ENCODE data around the gene TCEANC2.

Gene TCEANC2

DNA sequence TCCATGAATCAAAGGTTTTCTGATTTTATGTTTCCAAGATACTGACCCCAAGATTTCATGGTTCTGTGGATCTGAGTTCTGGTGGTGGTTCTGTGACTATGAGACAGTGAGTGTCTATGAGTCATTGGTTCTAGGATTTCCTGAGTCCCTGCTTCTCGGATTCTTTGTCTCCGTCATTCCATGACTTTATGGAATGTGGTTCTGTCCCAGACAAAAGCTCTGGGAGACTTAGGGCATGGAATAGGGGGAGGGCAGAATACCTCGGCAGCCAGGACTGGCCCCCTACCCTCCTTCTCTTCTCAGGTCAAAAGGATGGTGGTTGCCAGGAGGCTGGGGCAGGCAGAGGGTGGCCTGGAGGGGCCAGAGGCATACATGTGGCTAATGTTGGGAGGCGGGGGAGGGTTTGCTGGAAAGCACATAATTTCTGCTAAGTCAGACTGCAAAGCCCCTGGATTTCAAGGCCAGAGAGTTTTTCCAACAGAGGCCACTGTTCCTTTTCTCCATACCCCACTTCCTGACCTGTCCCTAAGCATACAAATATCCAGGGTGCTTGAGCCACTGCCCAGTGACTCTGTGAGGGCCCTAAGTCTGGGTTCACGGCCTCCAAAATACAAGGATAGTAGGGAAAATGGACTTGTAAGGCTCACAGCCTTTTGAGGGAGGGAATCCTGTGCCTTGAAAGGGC, 82.2 kb downstream of the TCEANC2 start:
- Histone ChIP-seq H3K27ac (no peak overlapping the region), H3K79me2 (no peaks in the 10 kb centered on the region), H3K9ac (no peak overlapping the region), H3K9me3 (ENCODE audit: control insufficient read depth, low read length) (no peaks in the 10 kb centered on the region), H3K27me3 (ENCODE audit: control insufficient read depth, insufficient read depth, low read length) (no peaks in the 10 kb centered on the region), H3K4me3 (ENCODE audit: low read depth, low read length) (no peak overlapping the region), H2AFZ (no peak overlapping the region), H3K4me1 (no peaks in the 10 kb centered on the region), H3K36me3 (ENCODE audit: control insufficient read depth, insufficient read depth, low read length) (no peaks in the 10 kb centered on the region), H3K4me2 (ENCODE audit: low read length) (no peak overlapping the region)
- TF ChIP-seq, protein P1, sequence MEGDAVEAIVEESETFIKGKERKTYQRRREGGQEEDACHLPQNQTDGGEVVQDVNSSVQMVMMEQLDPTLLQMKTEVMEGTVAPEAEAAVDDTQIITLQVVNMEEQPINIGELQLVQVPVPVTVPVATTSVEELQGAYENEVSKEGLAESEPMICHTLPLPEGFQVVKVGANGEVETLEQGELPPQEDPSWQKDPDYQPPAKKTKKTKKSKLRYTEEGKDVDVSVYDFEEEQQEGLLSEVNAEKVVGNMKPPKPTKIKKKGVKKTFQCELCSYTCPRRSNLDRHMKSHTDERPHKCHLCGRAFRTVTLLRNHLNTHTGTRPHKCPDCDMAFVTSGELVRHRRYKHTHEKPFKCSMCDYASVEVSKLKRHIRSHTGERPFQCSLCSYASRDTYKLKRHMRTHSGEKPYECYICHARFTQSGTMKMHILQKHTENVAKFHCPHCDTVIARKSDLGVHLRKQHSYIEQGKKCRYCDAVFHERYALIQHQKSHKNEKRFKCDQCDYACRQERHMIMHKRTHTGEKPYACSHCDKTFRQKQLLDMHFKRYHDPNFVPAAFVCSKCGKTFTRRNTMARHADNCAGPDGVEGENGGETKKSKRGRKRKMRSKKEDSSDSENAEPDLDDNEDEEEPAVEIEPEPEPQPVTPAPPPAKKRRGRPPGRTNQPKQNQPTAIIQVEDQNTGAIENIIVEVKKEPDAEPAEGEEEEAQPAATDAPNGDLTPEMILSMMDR (IDR thresholded peaks at IDR 0.05), result no peak

- Histone ChIP-seq H3K4me1 (no peaks in the 10 kb centered on the region), H2AFZ (no peak overlapping the region), H3K9me3 (ENCODE audit: control insufficient read depth, low read length) (no peaks in the 10 kb centered on the region), H3K4me2 (ENCODE audit: low read length) (no peak overlapping the region), H3K9ac (no peak overlapping the region), H3K27me3 (ENCODE audit: control insufficient read depth, insufficient read depth, low read length) (no peaks in the 10 kb centered on the region), H3K27ac (no peak overlapping the region), H3K36me3 (ENCODE audit: control insufficient read depth, insufficient read depth, low read length) (no peaks in the 10 kb centered on the region), H3K4me3 (ENCODE audit: low read depth, low read length) (no peak overlapping the region), H3K79me2 (no peaks in the 10 kb centered on the region)
- TF ChIP-seq, protein P1 (IDR thresholded peaks at IDR 0.05), result no peak
These were observed 83.0 kb downstream of the TCEANC2 start for GRCh38 chr1:54136269-54136896.

- TF ChIP-seq, protein P1 (IDR thresholded peaks at IDR 0.05), result no peak
- Histone ChIP-seq H3K4me1 (no peaks in the 10 kb centered on the region), H2AFZ (no peak overlapping the region), H3K9ac (no peak overlapping the region), H3K4me3 (ENCODE audit: low read depth, low read length) (no peak overlapping the region), H3K36me3 (ENCODE audit: control insufficient read depth, insufficient read depth, low read length) (no peaks in the 10 kb centered on the region), H3K4me2 (ENCODE audit: low read length) (no peak overlapping the region), H3K27ac (no peak overlapping the region), H3K27me3 (ENCODE audit: control insufficient read depth, insufficient read depth, low read length) (no peaks in the 10 kb centered on the region), H3K9me3 (ENCODE audit: control insufficient read depth, low read length) (no peaks in the 10 kb centered on the region), H3K79me2 (no peaks in the 10 kb centered on the region)
These were observed 83.6 kb downstream of the TCEANC2 start for GRCh38 chr1:54136963-54137533.

DNA sequence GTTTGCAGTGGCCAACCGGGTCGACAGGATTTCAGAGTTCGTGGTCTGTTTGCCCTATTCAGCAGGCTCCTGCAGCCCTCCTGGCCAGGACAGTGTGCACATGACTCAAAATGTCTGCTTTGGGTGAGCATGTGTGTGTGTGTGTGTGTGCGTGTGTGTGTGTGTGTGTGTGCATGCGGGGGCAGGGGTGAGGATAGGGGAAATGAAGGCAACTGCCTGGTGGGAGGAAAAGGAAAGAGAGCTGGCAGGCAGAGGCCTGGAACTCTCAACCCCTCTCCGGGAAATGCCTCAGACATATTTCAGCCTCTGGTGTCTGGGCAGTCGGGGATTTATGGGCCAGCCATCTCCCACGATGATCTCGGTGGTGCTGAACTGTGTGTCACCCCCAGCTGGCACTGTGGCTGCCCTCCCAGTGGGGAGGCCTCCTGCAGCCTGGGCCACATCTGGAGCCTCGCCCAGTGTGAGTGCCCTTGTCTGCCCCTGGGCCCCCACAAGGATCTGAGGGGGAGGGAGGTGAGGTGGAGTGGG, 84.2 kb downstream of the TCEANC2 start:
- H3K4me3 ChIP-seq (ENCODE audit: low read depth, low read length), result no peak overlapping the region
- H3K27ac ChIP-seq, result no peak overlapping the region
- no peak overlapping the region for H3K4me2 ChIP-seq (ENCODE audit: low read length)
- no peaks in the 10 kb centered on the region for H3K27me3 ChIP-seq (ENCODE audit: control insufficient read depth, insufficient read depth, low read length)
- H2AFZ ChIP-seq, result no peak overlapping the region
- H3K4me1 ChIP-seq, result no peaks in the 10 kb centered on the region
- H3K79me2 ChIP-seq, result no peaks in the 10 kb centered on the region
- no peaks in the 10 kb centered on the region for H3K36me3 ChIP-seq (ENCODE audit: control insufficient read depth, insufficient read depth, low read length)
- TF ChIP-seq, protein P1 (IDR thresholded peaks at IDR 0.05), result no peak
- no peaks in the 10 kb centered on the region for H3K9me3 ChIP-seq (ENCODE audit: control insufficient read depth, low read length)
- H3K9ac ChIP-seq, result no peak overlapping the region
